Stimulated activated naive CD4-positive, alpha-beta T cell treated with Interleukin-2 at 50 U/mL for 16 hours (primary cell): ENCODE results near the gene CDHR1.
A peak's percentile ranks its signal among the peaks of the same experiment; 100 is the strongest.

Experiments
- DNase-seq: peaks from one replicate; lab custom pipeline; 2025; lab: John Stamatoyannopoulos, UW

The CDHR1 gene

DNA sequence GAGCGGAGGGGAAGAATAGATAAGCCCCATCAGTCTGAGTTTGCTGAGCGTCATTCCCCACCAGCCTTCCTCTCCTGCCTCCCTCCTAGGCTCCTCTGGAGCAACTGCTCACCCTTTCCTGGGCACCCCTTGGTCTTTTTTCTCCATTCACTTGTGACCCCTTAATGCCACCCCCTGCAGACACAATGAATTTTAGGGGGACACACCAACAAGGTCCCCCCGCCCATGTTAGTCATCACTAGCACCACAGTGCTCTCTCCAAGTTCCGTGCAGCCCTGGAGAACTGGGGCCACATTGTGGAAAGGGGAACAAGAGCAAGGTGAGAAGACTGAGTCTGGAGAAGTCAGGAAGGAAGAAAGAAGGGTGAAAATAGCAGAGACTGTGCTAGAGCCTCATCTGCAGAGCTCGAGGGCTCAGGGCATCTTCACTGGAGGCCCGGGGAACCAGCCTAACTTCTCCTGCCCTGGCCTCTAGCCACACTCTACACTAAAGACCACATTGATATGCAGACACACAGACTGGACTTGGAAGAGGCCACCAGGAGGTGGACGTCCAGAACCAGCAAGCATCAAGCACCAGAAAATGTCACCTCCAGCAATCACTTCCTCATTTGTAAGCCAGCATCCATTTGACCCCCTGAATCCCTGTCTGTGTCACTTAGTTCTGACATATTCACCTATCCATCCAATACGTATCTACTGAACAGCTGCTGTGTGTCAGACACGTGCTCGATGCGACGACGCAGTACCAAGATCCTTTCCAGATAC, 68.0 kb downstream of the CDHR1 start:
- no peak for DNase-seq

DNA sequence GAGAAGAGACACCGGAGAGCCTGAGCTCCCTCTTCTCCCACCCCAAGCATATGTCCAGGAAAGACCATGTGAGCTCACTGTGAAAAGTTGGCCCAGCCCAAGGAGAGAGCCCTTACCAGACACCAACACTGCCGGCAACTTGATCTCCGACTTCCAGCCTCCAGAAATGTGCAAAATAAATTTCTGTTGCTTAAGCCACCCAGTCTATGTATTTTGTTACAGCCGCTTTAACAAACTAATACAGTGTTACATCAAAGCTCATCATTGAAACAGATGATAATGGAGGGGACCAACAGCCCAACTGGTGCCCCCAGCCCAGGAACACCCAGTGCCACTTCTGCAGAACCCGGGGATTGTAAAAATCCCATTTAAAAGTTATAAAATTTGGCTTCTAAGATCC, 69.4 kb downstream of the CDHR1 start:
- no peak for DNase-seq

DNA sequence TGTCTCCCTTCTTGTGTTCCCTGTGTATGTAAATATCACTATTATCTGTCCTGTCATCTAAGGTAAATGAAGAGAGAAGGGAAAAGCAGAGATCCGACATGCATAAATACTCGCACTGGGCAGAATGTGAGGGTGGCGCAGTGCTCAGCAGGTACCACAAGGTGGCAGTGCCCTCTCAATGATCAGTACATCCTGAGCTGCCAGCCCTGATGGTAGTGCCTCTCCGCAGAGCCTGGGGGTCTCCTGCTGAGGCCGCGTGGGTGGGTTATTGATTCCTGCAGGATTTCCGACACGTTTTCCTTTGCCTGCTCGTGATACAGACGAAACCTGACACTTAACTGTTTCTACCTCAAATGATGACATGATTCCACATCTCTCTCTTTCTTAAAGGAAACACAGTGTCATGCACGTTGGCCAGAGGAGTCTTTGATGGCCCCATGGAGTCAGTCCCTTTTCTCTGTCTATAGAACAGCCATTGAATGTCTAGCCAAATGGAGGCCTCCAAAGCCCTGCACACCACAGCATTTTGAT, 70.3 kb downstream of the CDHR1 start:
- peak; percentile 56 for DNase-seq

DNA sequence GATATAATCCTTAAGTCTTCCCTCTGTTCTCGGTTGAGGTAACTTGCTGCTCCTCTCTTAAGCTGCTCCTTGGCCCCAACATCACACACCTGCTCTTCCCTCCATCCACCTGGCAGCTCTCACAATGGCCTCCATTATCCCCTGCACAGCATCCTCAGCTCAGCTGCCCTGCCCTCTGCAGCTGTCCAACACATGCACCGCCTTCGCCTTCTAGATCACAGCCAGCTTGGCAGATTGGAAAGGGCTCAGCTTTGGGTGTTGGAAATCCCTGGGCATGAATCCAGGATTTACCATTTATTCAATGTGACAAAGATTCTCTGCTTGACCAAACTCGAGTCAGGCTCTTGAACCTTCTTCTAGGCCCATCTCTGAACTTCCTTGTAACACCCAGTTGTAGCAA, 71.1 kb downstream of the CDHR1 start:
- DNase-seq, result no peak

DNA sequence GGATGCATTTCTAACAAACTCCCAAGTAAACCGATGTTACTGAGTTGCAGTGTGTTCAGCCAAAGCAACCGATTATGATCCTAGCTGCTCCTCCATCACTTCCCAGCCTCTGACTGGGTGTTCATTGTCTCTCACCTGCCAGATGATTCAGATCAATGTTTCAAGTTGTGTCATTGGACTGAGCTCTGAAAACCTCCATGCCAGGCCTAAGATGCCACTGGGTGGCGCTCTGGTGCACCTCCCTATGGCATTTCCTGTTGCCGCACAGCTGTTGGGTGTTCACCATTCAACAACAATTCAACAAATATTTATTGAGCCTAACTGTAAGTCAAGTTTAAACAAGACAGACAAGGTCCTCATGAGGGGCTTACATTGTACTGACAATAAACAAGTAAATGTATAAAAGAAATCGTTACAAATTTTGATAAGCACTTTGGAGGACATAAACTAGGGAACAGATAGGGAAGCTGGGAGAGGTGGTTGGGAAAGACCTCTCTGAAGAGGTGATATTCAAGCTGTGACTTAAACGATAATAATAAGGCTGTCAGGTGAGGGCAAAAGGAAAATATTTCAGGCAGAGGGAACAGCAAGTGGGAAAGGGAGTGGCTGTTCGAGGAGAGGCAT, 73.3 kb downstream of the CDHR1 start:
- peak; percentile 61 for DNase-seq

DNA sequence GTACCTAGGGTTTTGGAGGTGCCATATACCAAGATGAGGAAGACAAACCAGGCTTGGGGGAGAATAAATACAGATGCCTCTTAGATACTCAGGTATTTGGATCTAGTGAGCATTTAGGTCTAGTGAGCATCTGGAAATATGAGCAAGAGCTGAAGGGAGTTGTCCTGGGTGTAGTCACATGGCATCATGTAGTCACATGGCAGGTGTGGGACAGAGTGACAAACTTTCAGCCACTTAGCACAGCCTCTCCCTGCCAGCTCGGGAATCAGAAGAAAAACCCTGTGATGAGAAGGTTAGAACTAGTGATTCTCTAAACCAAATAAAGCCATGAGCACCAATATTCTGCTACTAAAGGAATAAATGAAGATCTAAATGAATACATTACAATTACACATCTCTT, 74.8 kb downstream of the CDHR1 start:
- DNase-seq, result no peak
